Measurements from ENCODE around the gene DRG2. TPM values are rescaled to one million over a fixed set of nuclear protein-coding genes. Genes with fewer than 3 reads are reported as not detected.
A peak's percentile ranks its signal among the peaks of the same experiment; 100 is the strongest.

Gene DRG2
- total RNA-seq, 2 donors from 2014 or later: 18.2 to 27.7 TPM

DNA sequence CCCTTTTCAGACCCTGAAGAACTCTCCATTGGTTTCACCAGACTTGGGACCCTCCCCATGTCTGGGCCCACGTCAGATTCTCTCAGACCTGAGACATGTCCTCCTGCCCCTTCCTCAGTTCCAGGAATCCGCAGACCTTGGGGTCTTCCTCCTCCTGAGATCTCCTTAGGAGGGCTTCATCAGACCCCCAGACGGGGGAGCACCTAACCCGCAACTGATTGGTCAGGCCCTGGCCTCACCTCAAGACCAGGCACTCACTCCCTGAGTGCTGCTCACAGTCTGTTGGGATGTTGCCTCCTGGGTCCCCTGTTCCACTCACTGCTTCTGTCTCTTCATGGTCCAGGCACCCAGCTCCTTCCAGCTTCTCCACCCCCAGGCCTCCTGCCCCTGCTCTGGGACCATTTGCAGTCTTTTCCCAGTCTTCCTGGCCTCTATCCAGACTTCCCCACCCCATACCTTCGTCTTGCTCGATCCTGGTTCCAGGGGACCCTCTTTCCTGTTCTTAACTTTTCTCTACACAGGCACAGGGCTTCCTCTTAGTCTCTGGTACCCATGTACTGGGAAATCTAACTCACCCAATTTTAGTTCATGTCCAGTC is 47.4 kb upstream of the DRG2 start:
- H3K27me3 ChIP-seq: no peaks in the 10 kb centered on the region
- H3K27ac ChIP-seq: peak overlapping the region; percentile 88 to 89
- peaks cover 0 to 43% of the 10 kb centered on the region in 2 donors for H3K4me1 ChIP-seq
- no peak for DNase-seq (ENCODE audit: low spot score)
- peak overlapping the region; percentile 80 to 87 for H3K4me3 ChIP-seq
- TF ChIP-seq CTCF (IDR thresholded peaks at IDR 0.05): no peak
- H3K36me3 ChIP-seq: no peaks in the 10 kb centered on the region
- no peaks in the 10 kb centered on the region for H3K9me3 ChIP-seq

GRCh38 chr17:18041776-18042175 is 46.0 kb upstream of the DRG2 start:
- no peak overlapping the region for H3K4me3 ChIP-seq
- H3K27ac ChIP-seq: no peak overlapping the region
- peaks cover 5% of the 10 kb centered on the region for H3K36me3 ChIP-seq
- no peaks in the 10 kb centered on the region for H3K9me3 ChIP-seq
- no peak for DNase-seq (ENCODE audit: low spot score)
- no peak for TF ChIP-seq CTCF (IDR thresholded peaks at IDR 0.05)
- no peaks in the 10 kb centered on the region for H3K27me3 ChIP-seq
- peaks cover 0 to 41% of the 10 kb centered on the region in 2 donors for H3K4me1 ChIP-seq

DNA sequence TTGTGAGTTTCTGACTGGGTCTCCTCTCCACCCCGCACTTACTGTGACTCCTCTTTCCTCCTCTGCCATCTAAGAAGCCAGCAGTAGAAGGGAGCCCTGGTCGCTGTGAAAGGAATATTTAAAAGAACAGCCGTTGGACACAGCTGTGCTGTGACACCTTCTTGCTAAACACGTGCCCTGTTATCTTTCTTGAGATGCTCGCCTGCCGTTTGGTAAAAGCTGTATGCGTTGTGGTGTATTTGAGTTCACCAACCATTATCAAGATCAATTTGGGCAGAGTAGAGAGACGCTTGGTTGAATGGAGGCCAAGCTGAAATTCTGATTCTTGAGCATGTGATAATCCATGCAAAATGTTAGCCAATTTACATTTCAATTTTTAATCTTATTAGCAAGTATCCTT is 44.8 kb upstream of the DRG2 start:
- DNase-seq (ENCODE audit: low spot score): no peak
- H3K4me1 ChIP-seq: peaks cover 0 to 29% of the 10 kb centered on the region in 2 donors
- H3K27me3 ChIP-seq: no peaks in the 10 kb centered on the region
- no peak overlapping the region for H3K4me3 ChIP-seq
- no peaks in the 10 kb centered on the region for H3K9me3 ChIP-seq
- H3K36me3 ChIP-seq: peaks cover 12% of the 10 kb centered on the region
- TF ChIP-seq CTCF (IDR thresholded peaks at IDR 0.05): no peak
- H3K27ac ChIP-seq: no peak overlapping the region

- peak in 1 of 2 donors; percentile 45 for TF ChIP-seq CTCF (IDR thresholded peaks at IDR 0.05)
- H3K27me3 ChIP-seq: no peaks in the 10 kb centered on the region
- no peak overlapping the region for H3K4me3 ChIP-seq
- H3K4me1 ChIP-seq: peaks cover 0 to 24% of the 10 kb centered on the region in 2 donors
- DNase-seq (ENCODE audit: low spot score): no peak
- H3K27ac ChIP-seq: no peak overlapping the region
- no peaks in the 10 kb centered on the region for H3K9me3 ChIP-seq
- H3K36me3 ChIP-seq: peaks cover 12% of the 10 kb centered on the region
Observed at GRCh38 chr17:18043491-18043890, 44.3 kb upstream of the DRG2 start.

DNA sequence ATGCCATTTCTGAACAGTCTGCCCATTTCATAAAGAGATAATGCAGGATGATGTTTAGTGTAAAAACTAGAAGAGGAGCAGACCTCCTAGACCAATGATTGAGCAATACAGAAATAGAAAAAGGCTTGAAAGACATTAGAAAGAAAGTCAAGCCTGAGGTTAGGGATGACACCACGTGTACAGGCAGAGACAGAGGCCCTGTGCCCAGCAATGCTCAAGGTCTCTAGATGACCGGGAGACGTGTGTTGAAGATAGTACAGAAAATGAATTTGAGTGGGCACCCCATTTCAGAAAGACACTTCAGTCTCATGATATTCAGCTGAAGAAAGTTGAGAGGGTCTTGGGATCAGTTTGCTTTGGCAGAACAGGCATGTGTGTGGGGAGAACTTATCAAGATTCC is 43.1 kb upstream of the DRG2 start:
- peaks cover 0 to 22% of the 10 kb centered on the region in 2 donors for H3K4me1 ChIP-seq
- no peaks in the 10 kb centered on the region for H3K9me3 ChIP-seq
- H3K27ac ChIP-seq: no peak overlapping the region
- no peak overlapping the region for H3K4me3 ChIP-seq
- no peak for TF ChIP-seq CTCF (IDR thresholded peaks at IDR 0.05)
- no peaks in the 10 kb centered on the region for H3K27me3 ChIP-seq
- H3K36me3 ChIP-seq: peaks cover 12% of the 10 kb centered on the region
- no peak for DNase-seq (ENCODE audit: low spot score)
